OCI-LY1 (cell line): Measurements from ENCODE around the gene B4GALT5.

Experiments used
- CTCF ChIP-seq: fragments of 200-600 bp; sonication (generic), shearing (Covaris generic); IDR thresholded peaks from 2 replicates; pipeline ENCODE4 v1.5.1; 2017; ENCODE audit warnings: mild to moderate bottlenecking, antibody characterized with exemption, low read length, moderate library complexity, mixed read lengths
- EZH2 ChIP-seq: fragments of 200-600 bp; sonication (generic), shearing (Covaris generic); IDR thresholded peaks from 2 replicates; pipeline ENCODE4 v1.8.0; 2017; ENCODE audit warnings: borderline replicate concordance, mixed run types, mild to moderate bottlenecking, antibody characterized with exemption, low read length, moderate library complexity, mixed read lengths

- no peak for TF ChIP-seq EZH2
- TF ChIP-seq CTCF, result no peak
Measured at GRCh38 chr20:49701916-49702315, 11.8 kb downstream of the B4GALT5 start.
